Endothelial cell of umbilical vein (primary cell): ENCODE data around the gene PAX5. TPM values are rescaled to one million over a fixed set of nuclear protein-coding genes. Genes with fewer than 3 reads are reported as not detected.

Source experiments
- BruUV-seq: library from RNA; stranded (reverse); fragments of 400-500 nt; replicated peaks from 2 replicates; lab custom pipeline; 2021; lab: Mats Ljungman, UMichigan
- CTCF ChIA-PET: fragments of 300-600, 350-600 bp; sonication (Branson Sonifier 250); formaldehyde crosslinking; loops from one replicate; lab custom pipeline; 2021; ENCODE audit warnings: antibody characterized with exemption, inconsistent platforms; lab: Charles Lee
- POLR2A ChIA-PET: fragments of 300-600, 350-600 bp; sonication (Branson Sonifier 250); formaldehyde crosslinking; loops from one replicate; lab custom pipeline; 2021; ENCODE audit warnings: antibody characterized with exemption, inconsistent platforms; lab: Charles Lee
- DNase-seq: peaks from one replicate; pipeline ENCODE4 v3.0.0-alpha.2; 2011; ENCODE audit warnings: low read depth, low spot score
- FAIRE-seq: peaks from 2 replicates; lab custom pipeline; 2011; peaks lifted over from hg19 to GRCh38; lab: Jason Lieb, UNC
- H2AFZ ChIP-seq: 2 replicates; pipeline ENCODE4 v1.6.0; 2012; ENCODE audit warnings: low read depth, low read length, control low read depth, inconsistent platforms
- H3K27ac ChIP-seq: 2 replicates; pipeline ENCODE4 v1.5.1; 2011; ENCODE audit warnings: low read depth, mild to moderate bottlenecking, control low read depth, low read length, moderate library complexity; ENCODE audit not compliant: insufficient read depth
- H3K27me3 ChIP-seq, 2 experiments: 2 replicates each; pipeline versions ENCODE4 v1.6.0 to v1.6.1; 2011; ENCODE audit warnings: low read length in 2 of 2, mixed read lengths in 1 of 2; ENCODE audit not compliant: control insufficient read depth in 2 of 2, insufficient read depth in 2 of 2
- H3K36me3 ChIP-seq, 2 experiments: 2 replicates in 1 of 2; 3 replicates in 1 of 2; pipeline ENCODE4 v1.5.1; 2011; ENCODE audit warnings: low read length in 2 of 2, mild to moderate bottlenecking in 1 of 2, moderate library complexity in 1 of 2; ENCODE audit not compliant: control insufficient read depth in 2 of 2, insufficient read depth in 2 of 2; ENCODE audit errors: extremely low read depth in 1 of 2
- H3K4me1 ChIP-seq: 3 replicates; pipeline ENCODE4 v1.5.1; 2011; ENCODE audit warnings: mild to moderate bottlenecking, low read length; ENCODE audit not compliant: control insufficient read depth, insufficient read depth; ENCODE audit errors: extremely low read depth
- H3K4me2 ChIP-seq: 2 replicates; pipeline ENCODE4 v1.6.1; 2011; ENCODE audit warnings: low read length, control low read depth, mixed read lengths; ENCODE audit not compliant: insufficient read depth
- H3K4me3 ChIP-seq, 3 experiments: fragments of 200-600 bp in 1 of 3; sonication (generic), shearing (Covaris generic) in 1 of 3; replicated peaks in 1 of 3; 2 replicates each; pipeline ENCODE4 v1.5.1; 2011 to 2016; ENCODE audit warnings: control low read depth in 3 of 3, low read length in 3 of 3, mild to moderate bottlenecking in 2 of 3, inconsistent platforms in 1 of 3, low read depth in 1 of 3, moderate library complexity in 1 of 3; ENCODE audit not compliant: insufficient read depth in 1 of 3
- H3K79me2 ChIP-seq: 2 replicates; pipeline ENCODE4 v1.6.0; 2012; ENCODE audit warnings: low read length, inconsistent platforms; ENCODE audit not compliant: control insufficient read depth, insufficient read depth
- H3K9ac ChIP-seq: replicated peaks from 2 replicates; pipeline ENCODE3; 2011; ENCODE audit warnings: low read length, control low read depth; ENCODE audit not compliant: insufficient read depth; ENCODE audit errors: extremely low read depth
- H3K9me1 ChIP-seq: replicated peaks from 3 replicates; pipeline ENCODE4 v1.6.0; 2011; ENCODE audit warnings: mild to moderate bottlenecking, low read length; ENCODE audit not compliant: control insufficient read depth, insufficient read depth; ENCODE audit errors: extremely low read depth
- H3K9me3 ChIP-seq: replicated peaks from 2 replicates; pipeline ENCODE4 v1.5.1; 2012; ENCODE audit warnings: low read length, inconsistent platforms; ENCODE audit not compliant: control insufficient read depth, insufficient read depth
- H4K20me1 ChIP-seq: replicated peaks from 2 replicates; pipeline ENCODE3; 2011; ENCODE audit warnings: mild to moderate bottlenecking, low read length; ENCODE audit not compliant: control insufficient read depth, insufficient read depth; ENCODE audit errors: extremely low read depth
- CTCF ChIP-seq, 2 donors: IDR thresholded peaks; 1 replicate in 1 of 2; 2 replicates in 1 of 2; pipeline ENCODE4 v1.5.1; 2011; ENCODE audit warnings: low read length in 2 of 2, mild to moderate bottlenecking in 2 of 2, moderate library complexity in 2 of 2, control low read depth in 1 of 2, inconsistent platforms in 1 of 2, low read depth in 1 of 2; ENCODE audit not compliant: insufficient read depth in 1 of 2; ENCODE audit errors: extremely low read depth in 1 of 2
- EZH2 ChIP-seq: IDR thresholded peaks from 2 replicates; pipeline ENCODE4 v1.6.1; 2012; ENCODE audit warnings: borderline replicate concordance, low read depth, mild to moderate bottlenecking, moderate library complexity, low read length, inconsistent platforms; ENCODE audit not compliant: severe bottlenecking
- FOS ChIP-seq: IDR thresholded peaks from 2 replicates; pipeline ENCODE4 v1.6.1; 2011; ENCODE audit warnings: mild to moderate bottlenecking, low read length, moderate library complexity, borderline replicate concordance; ENCODE audit not compliant: insufficient read depth
- GATA2 ChIP-seq: IDR thresholded peaks from 2 replicates; pipeline ENCODE4 v1.7.0; 2011; ENCODE audit warnings: low read depth, mild to moderate bottlenecking, moderate library complexity, mixed read lengths, low read length; ENCODE audit not compliant: insufficient read length, insufficient read depth
- JUN ChIP-seq: IDR thresholded peaks from 2 replicates; pipeline ENCODE4 v1.6.1; 2011; ENCODE audit warnings: borderline replicate concordance, low read depth; ENCODE audit not compliant: insufficient read length, insufficient read depth
- MAX ChIP-seq: IDR thresholded peaks from 2 replicates; pipeline ENCODE4 v1.6.1; 2011; ENCODE audit not compliant: insufficient read depth, insufficient read length
- MYC ChIP-seq: IDR thresholded peaks from one replicate; pipeline ENCODE4 v1.6.1; 2011; ENCODE audit warnings: mild to moderate bottlenecking, low read depth, low read length
- POLR2A ChIP-seq: IDR thresholded peaks from 2 replicates; pipeline ENCODE4 v1.6.1; 2012; ENCODE audit warnings: low read depth, mild to moderate bottlenecking, control low read depth, low read length
- POLR2AphosphoS5 ChIP-seq: IDR thresholded peaks from 2 replicates; pipeline ENCODE4 v1.6.1; 2012; ENCODE audit warnings: low read depth, mild to moderate bottlenecking, control low read depth, low read length, moderate library complexity; ENCODE audit not compliant: insufficient read depth
- dilution Hi-C: fragments of 300-500 bp; cut with MboI; formaldehyde crosslinking; loops from one replicate; pipeline ENCODE4 v1.15.0; 2019; ENCODE audit warnings: low sequenced_read_pairs; ENCODE audit not compliant: extremely low pct_ligation_motif_present
- intact Hi-C: fragments of 100-400 bp; cut with micrococcal nuclease; formaldehyde crosslinking; loops from one replicate; pipeline ENCODE4 v1.10.0; 2022
- polyA plus RNA-seq, 4 experiments: library from polyadenylated mRNA; depleted of rRNA in 3 of 4; stranded (reverse) in 3 of 4; unstranded in 1 of 4; fragments of >200 nt; gene quantifications; 2 replicates each; pipeline versions ENCODE4 v1.2.1 to v1.2.3, GENCODE V29; 2011 to 2012; ENCODE audit warnings: missing spikeins in 1 of 4
- total RNA-seq: library from RNA; stranded (reverse); gene quantifications from 2 replicates; pipeline ENCODE4 v1.2.3, GENCODE V29; 2021

The PAX5 gene
- total and polyA plus RNA-seq, 2 donors (not counting 3 experiments of a cell fraction or from before 2014, with no cell fraction given) = not detected

- H2AFZ ChIP-seq = no peak overlapping the region
- peaks cover 13 to 19% of the 10 kb centered on the region in 2 experiments for H3K27me3 ChIP-seq
- dilution Hi-C loops = no loop called here
- no peak overlapping the region for H3K27ac ChIP-seq
- H3K4me1 ChIP-seq = no peaks in the 10 kb centered on the region
- no peaks in the 10 kb centered on the region for H3K36me3 ChIP-seq
- H4K20me1 ChIP-seq = no peaks in the 10 kb centered on the region
- FAIRE-seq = no peak
- H3K9ac ChIP-seq = no peak overlapping the region
- POLR2A ChIA-PET = no interaction called here
- H3K9me1 ChIP-seq = no peaks in the 10 kb centered on the region
- no TSS peak for BruUV-seq
- H3K79me2 ChIP-seq = no peaks in the 10 kb centered on the region
- no peak overlapping the region for H3K4me2 ChIP-seq
- CTCF ChIA-PET = interaction anchor here (1.3 kb wide), 1 partner anchor 10 kb away, joined by 3 read pairs; no protein-coding TSS in a partner anchor
- DNase-seq = no peak
- H3K4me3 ChIP-seq = no peak overlapping the region
- H3K9me3 ChIP-seq = no peaks in the 10 kb centered on the region
- TF ChIP-seq FOS = no peak
- TF ChIP-seq JUN = no peak
- TF ChIP-seq EZH2 = no peak
- TF ChIP-seq MYC = no peak
- TF ChIP-seq POLR2AphosphoS5 = no peak
- TF ChIP-seq CTCF (IDR thresholded peaks at IDR 0.05; ENCODE audit: extremely low read depth in 1 of 2, insufficient read depth in 1 of 2, low read depth in 1 of 2, low read length in 2 of 2) = no peak
- TF ChIP-seq MAX = no peak
- no peak for TF ChIP-seq POLR2A
- no peak for TF ChIP-seq GATA2
- intact Hi-C loops = no loop called here
These were observed 73.5 kb downstream of the PAX5 start for GRCh38 chr9:36960575-36960955.
